ENCODE data around the gene PDYN.

PDYN gene

GRCh38 chr20:1992359-1993110 lies 1.3 kb downstream of the PDYN start:
- no peak for DNase-seq

DNA sequence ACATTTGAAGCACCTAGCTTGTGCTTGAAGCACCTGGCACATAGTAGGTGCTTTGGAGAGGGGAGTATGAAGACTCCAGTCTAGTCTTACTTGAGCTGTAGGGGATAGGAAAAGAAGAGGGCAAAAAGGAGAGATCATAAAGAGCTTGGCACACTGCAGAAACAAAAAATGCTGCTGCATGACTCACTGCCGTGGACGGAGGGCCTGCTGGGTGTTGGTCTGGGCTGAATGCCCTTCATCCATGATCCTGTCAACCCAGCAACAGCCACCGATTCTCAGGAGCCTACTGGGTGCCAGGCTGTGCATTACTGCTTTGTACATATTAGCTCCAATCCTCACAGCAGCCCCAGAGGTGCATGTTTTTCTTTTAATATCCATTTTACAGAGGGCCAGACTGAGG lies 6.0 kb downstream of the PDYN start:
- no peak for DNase-seq

- DNase-seq = no peak
These were observed 10.6 kb downstream of the PDYN start for GRCh38 chr20:1983301-1983700.

DNA sequence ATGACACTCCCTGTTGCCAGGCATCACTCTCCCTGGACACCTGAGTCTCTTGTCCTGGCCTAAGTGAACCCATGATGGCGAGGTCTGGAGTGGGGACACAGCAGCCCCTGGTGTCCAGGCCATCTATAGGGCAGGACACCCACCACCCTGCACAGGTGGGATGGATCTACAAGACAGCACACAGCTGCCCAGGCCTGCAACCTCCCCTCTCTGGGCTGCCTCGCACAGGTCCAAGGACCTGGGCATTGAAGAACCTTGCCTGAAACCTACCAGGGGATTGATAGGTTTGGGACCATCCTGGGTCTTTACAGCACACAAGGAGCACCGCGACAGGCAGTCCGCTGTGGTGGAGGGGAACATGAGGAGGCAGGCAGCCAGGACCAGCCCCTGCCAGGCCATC lies 11.2 kb downstream of the PDYN start:
- no peak for DNase-seq

GRCh38 chr20:1979106-1979778 lies 14.6 kb downstream of the PDYN start:
- no peak for DNase-seq

DNA sequence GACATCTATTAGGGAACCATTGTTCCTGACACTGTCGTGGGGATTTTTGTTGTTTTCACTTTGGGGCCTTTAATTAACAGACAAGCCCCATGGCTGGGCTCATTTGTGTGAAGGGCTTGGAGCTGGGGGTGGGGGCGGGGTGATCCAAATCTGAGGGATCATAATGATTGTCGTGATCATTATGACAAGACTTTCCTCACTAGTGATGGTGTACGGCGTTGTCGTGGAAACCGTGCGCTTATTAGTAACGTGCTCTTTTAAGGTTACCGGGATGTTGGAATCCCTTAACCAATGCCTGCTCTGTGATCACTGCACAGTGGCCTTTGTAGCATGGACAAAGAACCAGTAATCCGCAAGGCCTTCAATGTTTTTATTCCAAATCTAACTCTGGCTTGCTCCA lies 18.6 kb downstream of the PDYN start:
- no peak for DNase-seq

- no peak for DNase-seq
These were observed 20.0 kb downstream of the PDYN start for GRCh38 chr20:1973601-1974440.

- DNase-seq = no peak
These were observed 21.8 kb downstream of the PDYN start for GRCh38 chr20:1971893-1972586.

- no peak for DNase-seq
These were observed 24.9 kb downstream of the PDYN start for GRCh38 chr20:1968964-1969363.

DNA sequence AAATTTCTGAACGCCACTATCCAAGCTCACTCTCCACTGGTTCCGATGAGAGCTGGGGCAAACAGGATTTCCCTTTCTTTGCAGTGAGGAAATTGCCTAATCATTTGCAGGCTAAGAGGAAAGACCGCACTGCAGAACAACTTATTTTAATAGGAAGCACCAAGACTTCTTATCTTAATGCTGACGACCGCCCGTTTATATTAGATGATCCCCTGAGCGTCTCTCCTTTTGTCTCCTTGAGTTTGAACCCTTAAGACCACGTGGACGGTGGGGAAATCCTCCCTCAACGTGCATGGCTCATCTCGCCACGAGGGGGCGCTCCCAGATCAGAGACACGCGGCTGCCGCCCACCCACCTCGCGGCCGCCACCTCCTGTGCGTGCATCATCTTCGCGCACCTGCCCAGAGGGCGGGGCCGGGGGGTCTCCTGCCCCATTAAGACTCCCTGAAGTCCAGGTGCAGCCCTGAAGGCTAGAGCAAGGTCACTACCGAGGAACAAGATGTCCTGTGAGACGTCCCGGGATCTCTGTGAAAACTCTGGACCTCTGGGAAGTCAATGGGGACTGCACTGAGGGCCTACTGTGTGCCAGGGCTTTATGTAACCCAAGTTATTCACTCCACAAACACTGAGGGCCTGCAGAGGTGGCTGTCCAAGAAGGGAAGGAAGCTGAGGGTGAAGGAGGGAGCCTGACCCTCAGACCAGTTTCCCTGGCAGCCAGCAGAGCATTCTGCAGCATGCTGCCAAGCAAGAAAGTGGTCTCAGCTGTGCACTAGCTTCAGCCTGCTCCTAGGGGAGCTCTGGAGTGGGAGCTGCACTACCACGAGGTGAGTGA lies 28.1 kb downstream of the PDYN start:
- no peak for DNase-seq

DNA sequence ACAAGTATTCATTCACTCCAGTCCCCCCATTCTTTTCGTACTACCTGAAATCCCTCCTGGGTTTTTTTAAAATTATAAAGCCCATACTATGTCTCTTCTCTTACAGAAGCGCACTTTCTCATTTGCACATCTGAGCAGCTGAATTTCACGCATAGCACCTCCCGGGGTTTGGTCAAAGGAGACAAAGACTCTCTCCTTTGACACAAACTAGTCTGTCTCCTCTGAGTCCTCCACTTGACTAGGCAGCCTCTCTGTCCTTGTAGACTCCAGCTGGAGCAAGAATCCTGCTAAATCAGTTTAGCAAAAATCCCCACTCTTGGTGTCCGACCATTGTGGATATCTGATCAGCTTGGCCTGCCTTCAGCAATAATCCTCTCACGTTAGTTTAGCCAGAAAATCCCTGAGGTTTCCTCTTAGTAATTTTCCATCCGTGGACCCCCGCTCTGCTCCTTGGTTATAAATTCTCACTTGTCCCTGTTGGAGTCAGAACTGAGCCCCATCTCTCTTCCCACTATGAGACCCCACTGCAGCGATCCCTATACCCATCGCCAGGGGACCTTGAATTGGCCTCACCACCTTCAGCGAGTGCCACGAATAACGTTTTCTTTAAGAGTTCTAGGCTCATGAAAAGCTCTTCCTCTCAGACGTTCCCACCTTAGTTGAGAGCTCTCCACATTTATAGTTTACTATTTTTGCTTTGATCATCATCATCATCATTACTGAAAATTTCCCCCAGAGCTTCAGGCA lies 29.0 kb downstream of the PDYN start:
- no peak for DNase-seq

GRCh38 chr20:1964061-1964460 lies 29.8 kb downstream of the PDYN start:
- no peak for DNase-seq

GRCh38 chr20:1961374-1961773 lies 32.5 kb downstream of the PDYN start:
- no peak for DNase-seq

- DNase-seq = no peak
These were observed 34.7 kb downstream of the PDYN start for GRCh38 chr20:1959156-1959555.

DNA sequence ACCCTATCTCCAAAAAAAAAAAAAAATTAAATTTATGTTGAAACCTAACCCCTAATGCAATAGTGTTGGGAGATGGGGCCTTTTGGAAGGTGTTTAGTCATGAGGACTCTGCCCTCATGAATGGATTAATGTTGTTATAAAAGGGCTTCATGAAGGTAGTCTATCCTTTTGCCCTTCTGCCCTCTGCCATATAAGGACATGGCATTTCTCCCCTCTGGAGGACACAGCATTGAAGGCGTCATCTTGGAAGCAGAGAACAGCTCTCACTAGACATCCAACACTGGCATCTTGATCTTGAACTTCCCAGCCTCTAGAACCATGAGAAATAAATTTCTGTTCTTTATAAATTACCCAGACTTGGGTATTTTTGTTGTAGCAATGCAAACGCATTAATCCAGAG lies 35.4 kb downstream of the PDYN start:
- DNase-seq = no peak

GRCh38 chr20:1955217-1955616 lies 38.6 kb downstream of the PDYN start:
- no peak for DNase-seq

GRCh38 chr20:1953621-1954020 lies 40.2 kb downstream of the PDYN start:
- DNase-seq = no peak

DNA sequence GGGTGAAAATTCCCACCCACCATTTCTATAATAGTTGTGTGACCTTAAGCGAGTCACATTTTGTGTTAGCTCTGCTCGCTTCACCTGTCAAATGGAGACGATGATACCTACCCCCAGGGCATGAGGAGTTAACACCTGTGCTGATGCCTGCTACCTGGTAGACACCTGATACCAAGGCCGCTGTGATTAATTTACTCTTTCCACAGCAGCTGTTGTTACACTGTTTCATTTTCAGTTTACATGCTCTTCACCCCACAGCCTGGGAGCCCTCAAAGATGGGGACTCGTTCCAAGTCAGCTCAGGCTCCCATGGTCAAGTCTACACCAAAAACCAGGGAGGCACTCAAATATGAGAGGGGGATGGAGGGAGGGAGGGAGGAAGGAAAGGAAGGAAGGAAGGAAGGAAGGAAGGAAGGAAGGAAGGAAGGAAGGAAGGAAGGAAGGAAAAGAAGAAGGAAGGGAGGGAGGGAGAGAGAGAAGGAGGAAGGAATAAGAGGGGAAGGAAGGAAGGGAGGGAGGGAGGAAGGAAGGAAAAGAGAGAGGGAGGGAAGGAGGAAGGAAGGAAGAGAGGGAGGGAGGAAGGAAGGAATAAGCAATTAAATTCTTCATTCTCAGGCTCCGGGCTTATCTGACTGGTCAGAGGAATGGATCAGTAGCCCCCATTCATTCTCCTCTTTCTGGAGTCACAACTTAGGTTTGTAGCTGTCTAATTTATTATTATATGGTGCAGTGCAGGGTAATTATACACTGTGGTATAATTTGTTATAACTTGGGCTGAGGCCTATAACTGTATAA lies 40.9 kb downstream of the PDYN start:
- DNase-seq = no peak

DNA sequence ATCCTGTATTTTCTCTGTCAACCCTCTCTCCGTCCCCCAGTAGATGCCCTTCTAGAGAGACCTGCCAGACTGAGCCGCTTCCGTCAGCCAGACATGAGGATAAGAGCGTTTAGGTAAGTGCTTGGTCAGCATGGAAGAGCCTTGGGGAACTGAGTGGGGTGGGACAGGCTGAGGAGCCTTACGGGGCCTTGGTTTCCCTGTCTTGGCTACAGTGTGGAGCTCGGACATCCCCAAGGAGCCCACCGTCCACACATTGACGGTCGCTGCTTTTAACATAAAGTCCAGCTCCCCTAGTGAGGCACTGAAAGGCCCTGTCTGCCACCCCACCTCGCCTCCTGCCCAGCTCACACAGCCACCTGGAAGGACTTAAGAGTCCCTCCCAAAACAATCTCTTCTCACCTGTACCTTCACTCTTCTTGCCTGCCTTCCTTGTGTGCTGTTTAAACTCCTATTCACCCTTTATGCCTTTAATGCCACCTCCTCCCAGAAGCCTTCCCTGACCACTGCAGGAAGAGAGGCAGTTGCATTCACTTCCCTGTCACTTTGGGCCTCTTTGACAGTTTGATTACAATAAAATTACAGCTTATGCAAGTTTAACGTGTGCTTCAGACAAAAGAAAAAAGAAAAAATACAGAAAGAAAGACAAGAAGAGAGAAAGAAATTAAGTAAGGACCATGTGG lies 42.3 kb downstream of the PDYN start:
- no peak for DNase-seq

DNA sequence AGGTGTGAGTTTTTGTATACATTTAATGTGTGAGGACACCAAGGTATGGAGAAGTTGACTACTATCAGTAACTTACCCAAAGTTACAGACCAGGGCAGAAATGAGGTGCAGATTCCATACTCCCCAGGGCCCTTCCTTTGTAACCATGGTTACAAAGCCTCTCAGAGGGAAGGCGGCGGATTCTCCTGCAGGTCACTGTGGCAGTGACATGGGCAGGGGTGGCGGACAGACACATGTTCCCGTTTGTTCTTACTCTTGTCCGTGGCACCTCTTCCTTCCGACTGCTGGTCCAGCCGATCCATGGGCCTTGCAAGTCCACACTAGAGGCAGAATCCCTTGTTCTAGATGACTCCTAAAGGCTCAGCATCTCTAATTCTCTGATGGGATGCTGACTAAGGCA lies 43.0 kb downstream of the PDYN start:
- no peak for DNase-seq
